GM18909 (cell line): Measurements from ENCODE around the gene SGPP2.

Experiments used
- ATAC-seq: cut with Tn5 transposase; IDR thresholded peaks from one replicate; pipeline ENCODE4 v1.9.1; 2021; ENCODE audit warnings: mild to moderate bottlenecking; ENCODE audit not compliant: unreplicated experiment, poor library complexity

The SGPP2 gene

GRCh38 chr2:222518570-222519381, 94.4 kb downstream of the SGPP2 start:
- no peak for ATAC-seq

- ATAC-seq, result peak; percentile 69
These were observed 96.8 kb downstream of the SGPP2 start for GRCh38 chr2:222521099-222521498.

GRCh38 chr2:222522082-222522481, 97.7 kb downstream of the SGPP2 start:
- no peak for ATAC-seq

GRCh38 chr2:222523783-222524544, 99.6 kb downstream of the SGPP2 start:
- peak; percentile 67 for ATAC-seq

- ATAC-seq, result no peak
These were observed 101.5 kb downstream of the SGPP2 start for GRCh38 chr2:222525811-222526210.

- ATAC-seq, result no peak
These were observed 102.3 kb downstream of the SGPP2 start for GRCh38 chr2:222526480-222527277.

- no peak for ATAC-seq
These were observed 108.0 kb downstream of the SGPP2 start for GRCh38 chr2:222532315-222532714.

- ATAC-seq, result no peak
These were observed 111.1 kb downstream of the SGPP2 start for GRCh38 chr2:222535477-222535876.

GRCh38 chr2:222538535-222538934, 114.2 kb downstream of the SGPP2 start:
- peak; percentile 50 for ATAC-seq

GRCh38 chr2:222544661-222545060, 120.3 kb downstream of the SGPP2 start:
- no peak for ATAC-seq

- ATAC-seq, result no peak
These were observed 121.8 kb downstream of the SGPP2 start for GRCh38 chr2:222545823-222546795.

GRCh38 chr2:222547083-222547482, 122.7 kb downstream of the SGPP2 start:
- no peak for ATAC-seq

- no peak for ATAC-seq
These were observed 124.6 kb downstream of the SGPP2 start for GRCh38 chr2:222548992-222549391.

- no peak for ATAC-seq
These were observed 130.2 kb downstream of the SGPP2 start for GRCh38 chr2:222554517-222554916.

- no peak for ATAC-seq
These were observed 136.8 kb downstream of the SGPP2 start for GRCh38 chr2:222561151-222561550.

GRCh38 chr2:222561817-222562645, 137.7 kb downstream of the SGPP2 start:
- ATAC-seq, result peak; percentile 83

GRCh38 chr2:222563106-222563718, 138.9 kb downstream of the SGPP2 start:
- ATAC-seq, result no peak

- no peak for ATAC-seq
These were observed 139.6 kb downstream of the SGPP2 start for GRCh38 chr2:222563936-222564335.
